H7 (cell line): ENCODE results near the gene HTR6. TPM values are rescaled to one million over a fixed set of nuclear protein-coding genes. Genes with fewer than 3 reads are reported as not detected.
A peak's percentile ranks its signal among the peaks of the same experiment; 100 is the strongest.

Experiments
- DNase-seq: peaks from one replicate; pipeline ENCODE4 v3.0.0; 2012
- H3K27me3 ChIP-seq: 2 replicates; pipeline ENCODE4 v1.6.0; 2011; ENCODE audit warnings: mild to moderate bottlenecking, low read length; ENCODE audit not compliant: control insufficient read depth, insufficient read depth
- H3K36me3 ChIP-seq: replicated peaks from 2 replicates; pipeline ENCODE4 v1.5.1; 2011; ENCODE audit warnings: low read length; ENCODE audit not compliant: control insufficient read depth, insufficient read depth
- H3K4me3 ChIP-seq: 2 replicates; pipeline ENCODE4 v1.5.1; 2011; ENCODE audit warnings: low read depth, mild to moderate bottlenecking, control low read depth, low read length, moderate library complexity; ENCODE audit not compliant: insufficient read depth
- total RNA-seq: library from RNA; depleted of rRNA; stranded (reverse); fragments of >200 nt; shearing (Covaris generic); gene quantifications from 2 replicates; pipeline ENCODE4 v1.2.3, GENCODE V29; 2014

HTR6 gene
- total RNA-seq, 1 experiment from 2014 or later, result 0.45 TPM

DNA sequence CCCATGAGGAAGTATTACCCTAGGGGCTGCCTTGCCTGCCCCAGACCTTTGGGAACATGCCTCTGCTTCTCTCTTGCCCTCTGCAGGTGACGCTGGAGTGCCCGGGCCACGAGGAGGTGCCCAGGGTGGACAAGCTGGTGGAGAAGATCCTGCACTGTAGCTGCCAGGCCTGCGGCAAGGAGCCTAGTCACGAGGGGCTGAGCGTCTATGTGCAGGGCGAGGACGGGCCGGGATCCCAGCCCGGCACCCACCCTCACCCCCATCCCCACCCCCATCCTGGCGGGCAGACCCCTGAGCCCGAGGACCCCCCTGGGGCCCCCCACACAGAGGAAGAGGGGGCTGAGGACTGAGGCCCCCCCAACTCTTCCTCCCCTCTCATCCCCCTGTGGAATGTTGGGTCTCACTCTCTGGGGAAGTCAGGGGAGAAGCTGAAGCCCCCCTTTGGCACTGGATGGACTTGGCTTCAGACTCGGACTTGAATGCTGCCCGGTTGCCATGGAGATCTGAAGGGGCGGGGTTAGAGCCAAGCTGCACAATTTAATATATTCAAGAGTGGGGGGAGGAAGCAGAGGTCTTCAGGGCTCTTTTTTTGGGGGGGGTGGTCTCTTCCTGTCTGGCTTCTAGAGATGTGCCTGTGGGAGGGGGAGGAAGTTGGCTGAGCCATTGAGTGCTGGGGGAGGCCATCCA, 7.8 kb upstream of the HTR6 start:
- peak; percentile 68 for DNase-seq
- Histone ChIP-seq H3K36me3 (no peaks in the 10 kb centered on the region), H3K4me3 (no peak overlapping the region), H3K27me3 (peaks cover 2% of the 10 kb centered on the region; the same call in 1 of the 2 replicates)

DNA sequence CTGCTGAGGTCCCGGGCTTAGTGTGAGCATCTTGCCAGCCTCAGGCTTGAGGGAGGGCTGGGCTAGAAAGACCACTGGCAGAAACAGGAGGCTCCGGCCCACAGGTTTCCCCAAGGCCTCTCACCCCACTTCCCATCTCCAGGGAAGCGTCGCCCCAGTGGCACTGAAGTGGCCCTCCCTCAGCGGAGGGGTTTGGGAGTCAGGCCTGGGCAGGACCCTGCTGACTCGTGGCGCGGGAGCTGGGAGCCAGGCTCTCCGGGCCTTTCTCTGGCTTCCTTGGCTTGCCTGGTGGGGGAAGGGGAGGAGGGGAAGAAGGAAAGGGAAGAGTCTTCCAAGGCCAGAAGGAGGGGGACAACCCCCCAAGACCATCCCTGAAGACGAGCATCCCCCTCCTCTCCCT, 7.2 kb upstream of the HTR6 start:
- H3K36me3 ChIP-seq, result no peaks in the 10 kb centered on the region
- no peak for DNase-seq
- no peak overlapping the region for H3K4me3 ChIP-seq
- H3K27me3 ChIP-seq, result peaks cover 2% of the 10 kb centered on the region; the same call in 1 of the 2 replicates

DNA sequence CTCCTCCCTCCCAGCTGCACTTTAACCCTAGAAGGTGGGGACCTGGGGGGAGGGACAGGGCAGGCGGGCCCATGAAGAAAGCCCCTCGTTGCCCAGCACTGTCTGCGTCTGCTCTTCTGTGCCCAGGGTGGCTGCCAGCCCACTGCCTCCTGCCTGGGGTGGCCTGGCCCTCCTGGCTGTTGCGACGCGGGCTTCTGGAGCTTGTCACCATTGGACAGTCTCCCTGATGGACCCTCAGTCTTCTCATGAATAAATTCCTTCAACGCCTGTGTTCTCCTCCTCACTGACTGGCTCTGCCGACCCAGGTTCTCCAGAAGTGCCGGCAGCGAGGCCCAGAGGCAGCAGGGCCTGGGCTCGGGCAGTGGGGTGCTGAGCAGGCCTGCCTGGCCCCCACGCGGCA, 6.5 kb upstream of the HTR6 start:
- H3K36me3 ChIP-seq, result no peaks in the 10 kb centered on the region
- H3K4me3 ChIP-seq, result no peak overlapping the region
- H3K27me3 ChIP-seq, result peaks cover 6% of the 10 kb centered on the region
- DNase-seq, result no peak

DNA sequence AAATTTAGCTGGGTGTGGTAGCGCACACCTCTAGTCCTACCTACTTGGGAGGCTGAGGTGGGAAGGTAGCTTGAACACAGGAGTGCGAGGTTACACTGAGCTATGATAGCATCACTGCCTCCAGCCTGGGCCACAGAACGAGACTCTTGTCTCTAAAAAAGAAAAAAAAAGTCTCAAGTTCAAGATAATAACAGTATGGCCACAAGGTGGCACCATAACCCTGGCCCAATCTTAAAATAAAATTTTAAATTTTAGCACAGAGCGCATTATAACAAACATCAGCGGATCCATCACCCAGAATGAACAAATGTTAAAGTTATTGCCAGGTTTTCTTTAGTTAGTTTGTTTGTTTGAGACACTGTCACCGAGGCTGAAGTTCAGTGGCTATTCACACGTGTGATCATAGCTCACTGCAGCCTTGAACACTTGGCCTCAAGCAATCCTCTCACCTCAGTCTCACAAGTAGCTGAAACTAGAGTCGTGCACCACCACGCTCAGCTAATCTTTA, 2.9 kb upstream of the HTR6 start:
- DNase-seq, result no peak
- H3K27me3 ChIP-seq, result peaks cover 39% of the 10 kb centered on the region
- no peaks in the 10 kb centered on the region for H3K36me3 ChIP-seq
- H3K4me3 ChIP-seq, result no peak overlapping the region

DNA sequence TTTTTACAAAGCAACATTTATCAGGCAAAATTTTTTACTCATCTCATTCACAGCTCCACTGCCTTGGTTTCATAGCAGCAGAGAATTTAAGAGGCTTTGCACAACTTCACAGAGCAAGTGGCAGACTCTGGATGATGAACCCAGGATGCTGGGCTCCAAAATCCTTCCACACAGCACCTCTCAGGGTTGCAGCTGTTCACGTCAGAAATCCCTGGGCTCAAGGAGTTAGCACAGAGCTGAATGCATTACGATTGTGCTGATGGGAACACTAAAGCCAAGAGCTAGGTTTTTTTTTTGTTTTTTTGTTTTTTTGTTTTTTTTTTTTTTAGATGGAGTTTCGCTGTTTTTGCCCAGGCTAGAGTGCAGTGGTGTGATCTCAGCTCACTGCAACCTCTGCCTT, 2.4 kb upstream of the HTR6 start:
- no peak for DNase-seq
- no peak overlapping the region for H3K4me3 ChIP-seq
- no peaks in the 10 kb centered on the region for H3K36me3 ChIP-seq
- peaks cover 42% of the 10 kb centered on the region for H3K27me3 ChIP-seq

DNA sequence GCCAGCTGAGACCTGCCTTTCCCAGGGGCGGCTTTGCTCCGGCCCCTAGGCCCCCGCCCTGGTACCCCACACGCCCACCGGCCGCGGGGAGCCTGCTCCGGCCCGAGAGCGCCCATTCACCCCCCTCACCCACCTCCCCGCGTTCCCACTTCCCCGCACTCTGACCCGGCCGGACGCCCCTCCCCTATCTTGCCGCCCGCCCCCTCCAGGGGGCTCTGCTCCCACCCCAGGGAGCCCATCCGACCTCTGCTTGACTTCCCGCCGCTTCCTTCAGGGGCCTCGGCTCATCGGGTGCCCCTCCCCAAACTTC, 466 bp downstream of the HTR6 start:
- DNase-seq, result no peak
- peak overlapping the region; percentile 50 for H3K4me3 ChIP-seq
- no peaks in the 10 kb centered on the region for H3K36me3 ChIP-seq
- peaks cover 44% of the 10 kb centered on the region for H3K27me3 ChIP-seq

DNA sequence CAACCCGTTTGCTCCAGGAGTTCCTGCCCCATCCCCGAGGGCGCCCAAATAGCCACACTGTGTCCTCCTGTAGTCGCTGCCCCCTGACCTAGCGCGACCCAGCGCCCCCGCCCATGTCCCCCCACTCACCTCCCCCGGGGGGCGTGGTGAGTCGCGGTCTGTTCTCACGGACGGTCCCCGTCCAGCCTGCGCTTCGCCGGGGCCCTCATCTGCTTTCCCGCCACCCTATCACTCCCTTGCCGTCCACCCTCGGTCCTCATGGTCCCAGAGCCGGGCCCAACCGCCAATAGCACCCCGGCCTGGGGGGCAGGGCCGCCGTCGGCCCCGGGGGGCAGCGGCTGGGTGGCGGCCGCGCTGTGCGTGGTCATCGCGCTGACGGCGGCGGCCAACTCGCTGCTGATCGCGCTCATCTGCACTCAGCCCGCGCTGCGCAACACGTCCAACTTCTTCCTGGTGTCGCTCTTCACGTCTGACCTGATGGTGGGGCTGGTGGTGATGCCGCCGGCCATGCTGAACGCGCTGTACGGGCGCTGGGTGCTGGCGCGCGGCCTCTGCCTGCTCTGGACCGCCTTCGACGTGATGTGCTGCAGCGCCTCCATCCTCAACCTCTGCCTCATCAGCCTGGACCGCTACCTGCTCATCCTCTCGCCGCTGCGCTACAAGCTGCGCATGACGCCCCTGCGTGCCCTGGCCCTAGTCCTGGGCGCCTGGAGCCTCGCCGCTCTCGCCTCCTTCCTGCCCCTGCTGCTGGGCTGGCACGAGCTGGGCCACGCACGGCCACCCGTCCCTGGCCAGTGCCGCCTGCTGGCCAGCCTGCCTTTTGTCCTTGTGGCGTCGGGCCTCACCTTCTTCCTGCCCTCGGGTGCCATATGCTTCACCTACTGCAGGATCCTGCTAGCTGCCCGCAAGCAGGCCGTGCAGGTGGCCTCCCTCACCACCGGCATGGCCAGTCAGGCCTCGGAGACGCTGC, 1.1 kb downstream of the HTR6 start:
- H3K4me3 ChIP-seq, result peak overlapping the region; percentile 50
- DNase-seq, result peak; percentile 85
- H3K36me3 ChIP-seq, result no peaks in the 10 kb centered on the region
- peaks cover 42% of the 10 kb centered on the region for H3K27me3 ChIP-seq

DNA sequence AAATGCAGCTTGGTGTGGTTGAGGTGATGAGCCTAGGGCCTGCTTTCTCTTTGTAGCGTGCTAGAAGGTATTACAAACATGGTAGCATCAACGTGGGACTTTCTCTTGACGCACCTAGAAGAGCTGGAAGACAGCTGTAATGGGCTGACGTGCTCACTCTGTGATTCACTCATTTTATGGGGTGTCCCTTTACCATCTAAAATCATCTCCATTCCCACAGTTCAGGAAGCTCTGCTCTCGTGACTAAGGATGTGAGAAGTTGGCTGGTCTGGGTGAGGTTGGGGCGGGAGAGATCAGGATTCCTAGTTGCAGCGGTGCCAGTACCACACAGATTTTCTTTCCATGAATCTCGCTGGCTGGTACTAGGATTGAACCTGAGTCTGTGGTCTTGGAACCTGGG, 4.2 kb downstream of the HTR6 start:
- no peaks in the 10 kb centered on the region for H3K36me3 ChIP-seq
- DNase-seq, result no peak
- peaks cover 35% of the 10 kb centered on the region for H3K27me3 ChIP-seq
- H3K4me3 ChIP-seq, result no peak overlapping the region

DNA sequence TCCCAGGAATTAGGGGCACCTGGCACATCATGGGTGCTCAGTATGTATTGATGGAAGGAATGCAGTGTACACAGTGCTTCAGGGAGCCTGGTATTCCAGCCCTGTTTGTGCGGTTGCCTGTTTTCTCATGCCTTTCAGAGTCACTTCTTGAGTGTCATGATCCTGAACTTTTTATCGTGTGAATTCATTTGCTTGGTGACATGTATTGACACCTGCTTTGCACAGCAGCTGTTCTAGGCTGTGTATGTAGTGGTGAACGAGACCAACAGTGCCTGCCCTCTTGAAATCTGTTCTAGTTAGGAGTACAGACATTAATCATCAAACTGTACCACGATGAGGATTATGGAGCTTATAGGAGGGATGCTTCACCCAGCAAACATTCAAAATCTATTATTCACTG, 6.1 kb downstream of the HTR6 start:
- peaks cover 20% of the 10 kb centered on the region for H3K27me3 ChIP-seq

DNA sequence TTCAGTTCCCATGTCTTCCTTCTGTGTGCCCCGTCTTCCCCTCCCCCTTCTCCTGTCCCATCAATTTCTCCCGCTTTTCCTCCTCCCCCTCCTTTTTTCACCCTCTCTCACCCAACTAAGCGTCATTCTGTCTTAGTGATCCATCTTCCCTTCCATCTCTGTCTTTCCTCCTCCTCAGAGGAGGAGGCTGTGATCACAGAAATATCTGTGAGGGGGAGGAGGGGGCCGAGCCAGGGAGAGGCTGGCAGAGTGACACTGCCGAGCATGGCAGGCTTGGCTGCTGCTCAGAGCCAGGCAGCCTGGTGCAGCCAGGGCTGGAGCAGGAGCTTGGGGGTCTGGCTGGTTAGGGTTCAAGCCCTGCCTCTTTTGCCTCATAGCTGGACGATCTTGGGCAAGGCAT, 7.6 kb downstream of the HTR6 start:
- Histone ChIP-seq H3K4me3 (no peak overlapping the region), H3K36me3 (no peaks in the 10 kb centered on the region), H3K27me3 (peaks cover 10% of the 10 kb centered on the region; the same call in 1 of the 2 replicates)
- no peak for DNase-seq

More for the DNA sequence above, 6.1 kb downstream of the HTR6 start:
- H3K36me3 ChIP-seq, result no peaks in the 10 kb centered on the region
- H3K4me3 ChIP-seq, result no peak overlapping the region
- no peak for DNase-seq

DNA sequence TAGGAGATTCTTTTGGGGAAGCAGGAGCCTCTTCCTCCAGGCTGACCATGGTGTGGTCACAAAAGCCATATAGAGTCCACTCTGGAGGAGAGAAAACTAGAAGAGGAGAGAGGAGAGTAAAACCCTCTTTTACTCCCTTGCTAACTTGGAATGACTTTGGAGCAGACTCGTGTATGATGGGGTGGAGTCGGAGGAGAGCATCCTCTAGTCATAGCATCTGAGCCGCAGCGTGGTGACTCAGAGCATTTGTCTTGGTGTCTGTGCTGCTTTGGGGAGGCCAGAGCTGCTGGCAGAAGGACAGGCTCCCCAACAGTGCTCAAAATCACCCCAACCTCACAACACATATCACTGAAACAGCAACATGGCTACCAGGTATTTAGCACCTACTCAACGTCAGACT, 11.1 kb downstream of the HTR6 start:
- DNase-seq, result no peak
- H3K4me3 ChIP-seq, result no peak overlapping the region
- no peaks in the 10 kb centered on the region for H3K36me3 ChIP-seq
- peaks cover 8% of the 10 kb centered on the region; the same call in 1 of the 2 replicates for H3K27me3 ChIP-seq

DNA sequence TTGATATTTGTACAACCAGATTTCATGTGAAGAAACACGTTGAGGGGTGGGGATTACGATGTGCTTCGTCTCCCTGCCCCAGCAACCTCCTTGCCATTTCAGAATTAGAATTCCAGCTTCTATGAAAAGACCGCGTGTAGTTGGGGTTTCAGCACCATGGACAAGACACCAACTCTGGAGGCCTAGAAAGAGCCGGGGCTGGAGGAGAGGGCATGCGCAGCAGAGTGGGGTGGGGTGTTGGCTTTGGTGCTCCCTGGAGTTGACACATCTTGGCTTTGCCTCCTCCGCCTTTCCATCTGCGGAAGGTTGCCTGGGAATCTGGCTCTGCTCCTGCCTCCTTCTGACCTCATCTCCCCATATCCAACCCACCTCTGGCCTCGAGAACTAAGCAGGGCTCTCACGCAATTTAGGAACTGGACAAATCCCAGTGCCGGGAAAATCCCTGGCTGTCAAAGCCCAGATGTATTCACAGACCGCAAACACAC, 11.8 kb downstream of the HTR6 start:
- Histone ChIP-seq H3K27me3 (peaks cover 8% of the 10 kb centered on the region; the same call in 1 of the 2 replicates), H3K4me3 (no peak overlapping the region), H3K36me3 (no peaks in the 10 kb centered on the region)
- peak; percentile 97 for DNase-seq

DNA sequence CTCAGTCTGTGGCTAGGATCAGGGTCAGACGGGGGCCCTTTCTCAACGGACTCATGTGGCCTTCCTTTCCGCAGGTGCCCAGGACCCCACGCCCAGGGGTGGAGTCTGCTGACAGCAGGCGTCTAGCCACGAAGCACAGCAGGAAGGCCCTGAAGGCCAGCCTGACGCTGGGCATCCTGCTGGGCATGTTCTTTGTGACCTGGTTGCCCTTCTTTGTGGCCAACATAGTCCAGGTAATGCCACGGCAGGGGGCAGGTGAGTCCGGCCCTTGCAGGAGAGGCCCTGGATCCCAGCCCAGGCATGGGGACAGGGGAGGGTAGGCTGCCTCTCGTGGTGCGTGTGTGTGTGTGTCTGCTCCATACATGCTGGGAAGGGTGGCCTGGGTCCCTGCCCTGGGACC, 13.8 kb downstream of the HTR6 start:
- DNase-seq, result peak; percentile 58
- no peak overlapping the region for H3K4me3 ChIP-seq
- no peaks in the 10 kb centered on the region for H3K36me3 ChIP-seq
- H3K27me3 ChIP-seq, result peaks cover 6% of the 10 kb centered on the region; the same call in 1 of the 2 replicates

DNA sequence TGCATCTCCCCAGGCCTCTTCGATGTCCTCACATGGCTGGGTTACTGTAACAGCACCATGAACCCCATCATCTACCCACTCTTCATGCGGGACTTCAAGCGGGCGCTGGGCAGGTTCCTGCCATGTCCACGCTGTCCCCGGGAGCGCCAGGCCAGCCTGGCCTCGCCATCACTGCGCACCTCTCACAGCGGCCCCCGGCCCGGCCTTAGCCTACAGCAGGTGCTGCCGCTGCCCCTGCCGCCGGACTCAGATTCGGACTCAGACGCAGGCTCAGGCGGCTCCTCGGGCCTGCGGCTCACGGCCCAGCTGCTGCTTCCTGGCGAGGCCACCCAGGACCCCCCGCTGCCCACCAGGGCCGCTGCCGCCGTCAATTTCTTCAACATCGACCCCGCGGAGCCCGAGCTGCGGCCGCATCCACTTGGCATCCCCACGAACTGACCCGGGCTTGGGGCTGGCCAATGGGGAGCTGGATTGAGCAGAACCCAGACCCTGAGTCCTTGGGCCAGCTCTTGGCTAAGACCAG, 14.3 kb downstream of the HTR6 start:
- peak; percentile 41 for DNase-seq
- Histone ChIP-seq H3K27me3 (peaks cover 6% of the 10 kb centered on the region; the same call in 1 of the 2 replicates), H3K36me3 (no peaks in the 10 kb centered on the region), H3K4me3 (no peak overlapping the region)
